HEK293 (cell line): Measurements from ENCODE around the gene PIK3R1.

Experiments
- CTCF ChIA-PET: fragments of 350-600 bp; formaldehyde crosslinking; extraction: SDS; loops from one replicate; lab custom pipeline; 2021; ENCODE audit warnings: antibody characterized with exemption; lab: Yijun Ruan, JAX
- POLR2A ChIA-PET: fragments of 300-600 bp; formaldehyde crosslinking; extraction: SDS; loops from one replicate; lab custom pipeline; 2020; ENCODE audit warnings: antibody characterized with exemption, inconsistent platforms; lab: Yijun Ruan, JAX
- H3K27ac ChIP-seq: fragments of 200-500 bp; sonication (Bioruptor generic); 2 replicates; pipeline ENCODE4 v1.5.1; 2014; ENCODE audit warnings: low read depth, low read length, control low read depth, inconsistent platforms; ENCODE audit errors: extremely low read depth
- H3K36me3 ChIP-seq, 2 experiments: fragments of 200-500 bp in 1 of 2; sonication (Bioruptor generic) in 1 of 2; 1 replicate in 1 of 2; 2 replicates in 1 of 2; pipeline ENCODE4 v1.5.1; 2014 to 2017; ENCODE audit warnings: inconsistent platforms in 2 of 2, low read length in 2 of 2; ENCODE audit not compliant: control insufficient read depth in 2 of 2, insufficient read depth in 1 of 2
- H3K4me1 ChIP-seq: fragments of 200-500 bp; sonication (Bioruptor generic); 2 replicates; pipeline ENCODE4 v1.5.1; 2014; ENCODE audit warnings: mild to moderate bottlenecking, low read length, inconsistent platforms; ENCODE audit not compliant: control insufficient read depth, insufficient read depth
- H3K4me3 ChIP-seq: 2 replicates; pipeline ENCODE4 v1.5.1; 2011; ENCODE audit warnings: low read depth, mild to moderate bottlenecking, control low read depth, low read length, moderate library complexity
- H3K9me3 ChIP-seq: fragments of 200-500 bp; sonication (Bioruptor generic); 2 replicates; pipeline ENCODE4 v1.5.1; 2014; ENCODE audit warnings: low read depth, low read length, inconsistent platforms; ENCODE audit not compliant: control insufficient read depth, insufficient read depth
- BCL11A ChIP-seq: fragments of 450-650 bp; formaldehyde crosslinking; IDR thresholded peaks from 2 replicates; pipeline ENCODE4 v1.5.1; 2016; ENCODE audit warnings: low read depth, missing biosample characterization, missing genetic modification characterization
- EGR2 ChIP-seq: fragments of 450-650 bp; formaldehyde crosslinking; IDR thresholded peaks from 2 replicates; pipeline ENCODE4 v1.5.1; 2016; ENCODE audit warnings: low read depth, missing biosample characterization, missing genetic modification characterization
- GLI4 ChIP-seq: fragments of 450-650 bp; formaldehyde crosslinking; IDR thresholded peaks from 2 replicates; pipeline ENCODE4 v1.5.1; 2016; ENCODE audit warnings: missing biosample characterization, missing genetic modification characterization
- HOXC10 ChIP-seq: sonication (generic); formaldehyde crosslinking; IDR thresholded peaks from 2 replicates; pipeline ENCODE4 v1.8.1; 2023; ENCODE audit warnings: mild to moderate bottlenecking, missing genetic modification reagents
- MEIS1 ChIP-seq: sonication (generic); formaldehyde crosslinking; IDR thresholded peaks from 2 replicates; pipeline ENCODE4 v1.8.1; 2022; ENCODE audit warnings: missing genetic modification reagents, mild to moderate bottlenecking, borderline replicate concordance
- OVOL3 ChIP-seq: fragments of 450-650 bp; formaldehyde crosslinking; IDR thresholded peaks from 2 replicates; pipeline ENCODE4 v1.5.1; 2016; ENCODE audit warnings: missing biosample characterization, missing genetic modification characterization
- PRDM2 ChIP-seq: fragments of 450-650 bp; formaldehyde crosslinking; IDR thresholded peaks from 2 replicates; pipeline ENCODE4 v1.5.1; 2016; ENCODE audit warnings: missing biosample characterization, missing genetic modification characterization, borderline replicate concordance
- TRIM28 ChIP-seq: IDR thresholded peaks from 2 replicates; pipeline ENCODE4 v1.6.1; 2011; ENCODE audit warnings: low read length, control low read depth, borderline replicate concordance
- ZBTB44 ChIP-seq: fragments of 450-650 bp; IDR thresholded peaks from 2 replicates; pipeline ENCODE4 v1.5.1; 2018; ENCODE audit warnings: missing biosample characterization, mild to moderate bottlenecking, missing genetic modification characterization
- ZNF112 ChIP-seq: fragments of 450-650 bp; formaldehyde crosslinking; IDR thresholded peaks from 2 replicates; pipeline ENCODE4 v1.5.0; 2017; ENCODE audit warnings: missing biosample characterization, missing genetic modification characterization
- ZNF280C ChIP-seq: fragments of 450-650 bp; formaldehyde crosslinking; IDR thresholded peaks from 2 replicates; pipeline ENCODE4 v1.5.1; 2016; ENCODE audit warnings: missing biosample characterization, missing genetic modification characterization
- ZNF350 ChIP-seq: fragments of 450-650 bp; formaldehyde crosslinking; IDR thresholded peaks from 2 replicates; pipeline ENCODE4 v1.5.0; 2017; ENCODE audit warnings: missing biosample characterization, mild to moderate bottlenecking, missing genetic modification characterization
- ZNF391 ChIP-seq: fragments of 450-650 bp; formaldehyde crosslinking; IDR thresholded peaks from 2 replicates; pipeline ENCODE4 v1.5.1; 2016; ENCODE audit warnings: low read depth, missing biosample characterization, missing genetic modification characterization, borderline replicate concordance
- ZNF404 ChIP-seq: fragments of 450-650 bp; formaldehyde crosslinking; IDR thresholded peaks from 2 replicates; pipeline ENCODE4 v1.5.1; 2017; ENCODE audit warnings: missing biosample characterization, missing genetic modification characterization
- ZNF513 ChIP-seq: fragments of 450-650 bp; IDR thresholded peaks from 2 replicates; pipeline ENCODE4 v1.5.1; 2018; ENCODE audit warnings: missing biosample characterization, missing genetic modification characterization
- ZNF521 ChIP-seq: fragments of 450-650 bp; formaldehyde crosslinking; IDR thresholded peaks from 2 replicates; pipeline ENCODE4 v1.5.1; 2017; ENCODE audit warnings: missing biosample characterization, mild to moderate bottlenecking, missing genetic modification characterization
- ZNF639 ChIP-seq: fragments of 450-650 bp; formaldehyde crosslinking; IDR thresholded peaks from 2 replicates; pipeline ENCODE4 v1.5.1; 2016; ENCODE audit warnings: missing biosample characterization, missing genetic modification characterization
- ZNF785 ChIP-seq: fragments of 450-650 bp; formaldehyde crosslinking; IDR thresholded peaks from 2 replicates; pipeline ENCODE4 v1.5.1; 2016; ENCODE audit warnings: missing biosample characterization, missing genetic modification characterization
- ZSCAN18 ChIP-seq: fragments of 450-650 bp; formaldehyde crosslinking; IDR thresholded peaks from 2 replicates; pipeline ENCODE4 v1.5.1; 2016; ENCODE audit warnings: missing biosample characterization, missing genetic modification characterization

The PIK3R1 gene

GRCh38 chr5:68290260-68290674, 74.7 kb downstream of the PIK3R1 start (continued):
- TF ChIP-seq ZBTB44 (tag by site-specific recombination) (0 out of 2 replicates have a peak, but pooled peaks have one; percentile 17), TRIM28 (no peak)

GRCh38 chr5:68290847-68291246, 75.3 kb downstream of the PIK3R1 start:
- TF ChIP-seq ZSCAN18 = no peak
- Histone ChIP-seq H3K36me3 (peaks cover 17 to 31% of the 10 kb centered on the region in 2 experiments; a peak in 2 of 3 replicates), H3K27ac (no peak overlapping the region), H3K9me3 (no peaks in the 10 kb centered on the region), H3K4me1 (peaks cover 12% of the 10 kb centered on the region), H3K4me3 (no peak overlapping the region)
- POLR2A ChIA-PET = no interaction called here
- CTCF ChIA-PET = interaction anchor here (1.6 kb wide), 1 partner anchor 169 kb away, joined by 6 read pairs; no protein-coding TSS in a partner anchor

GRCh38 chr5:68292316-68292715, 76.8 kb downstream of the PIK3R1 start:
- peaks cover 12% of the 10 kb centered on the region for H3K4me1 ChIP-seq
- peaks cover 22 to 46% of the 10 kb centered on the region in 2 experiments; a peak in 2 of 3 replicates for H3K36me3 ChIP-seq
- H3K27ac ChIP-seq = no peak overlapping the region
- H3K9me3 ChIP-seq = no peaks in the 10 kb centered on the region
- H3K4me3 ChIP-seq = no peak overlapping the region
- CTCF ChIA-PET = interaction anchor here (0.7 kb wide), 1 partner anchor 670 kb away, joined by 5 read pairs; no protein-coding TSS in a partner anchor
- POLR2A ChIA-PET = no interaction called here
- no peak for TF ChIP-seq BCL11A
- no peak for TF ChIP-seq ZNF280C (tag by site-specific recombination)
- no peak for TF ChIP-seq EGR2
- TF ChIP-seq ZNF785 (tag by site-specific recombination) = no peak
- no peak for TF ChIP-seq ZNF350
- no peak for TF ChIP-seq GLI4 (tag by site-specific recombination)
- TF ChIP-seq MEIS1 (CRISPR knock-in tag) = no peak
- TF ChIP-seq PRDM2 (tag by site-specific recombination) = no peak
- no peak for TF ChIP-seq ZNF391
- no peak for TF ChIP-seq OVOL3 (tag by site-specific recombination)
- no peak for TF ChIP-seq ZNF513
- TF ChIP-seq HOXC10 (CRISPR knock-in tag) = no peak
- no peak for TF ChIP-seq ZNF521
- TF ChIP-seq ZNF639 (tag by site-specific recombination) = no peak
- no peak for TF ChIP-seq ZNF112 (tag by site-specific recombination)
- no peak for TF ChIP-seq ZNF404 (tag by site-specific recombination)
